Activated CD4-positive, alpha-beta T cell treated with anti-CD3 and anti-CD28 coated beads, Interleukin-2, amount 50 U/mL, for 24 hours (primary cell): ENCODE measurements around the gene CACNB2.

Experiments
- DNase-seq, 2 donors: peaks; one replicate each; pipeline ENCODE4 v3.0.0-alpha.2; 2020; ENCODE audit warnings: low read depth in 1 of 2, low spot score in 1 of 2

The CACNB2 gene

DNA sequence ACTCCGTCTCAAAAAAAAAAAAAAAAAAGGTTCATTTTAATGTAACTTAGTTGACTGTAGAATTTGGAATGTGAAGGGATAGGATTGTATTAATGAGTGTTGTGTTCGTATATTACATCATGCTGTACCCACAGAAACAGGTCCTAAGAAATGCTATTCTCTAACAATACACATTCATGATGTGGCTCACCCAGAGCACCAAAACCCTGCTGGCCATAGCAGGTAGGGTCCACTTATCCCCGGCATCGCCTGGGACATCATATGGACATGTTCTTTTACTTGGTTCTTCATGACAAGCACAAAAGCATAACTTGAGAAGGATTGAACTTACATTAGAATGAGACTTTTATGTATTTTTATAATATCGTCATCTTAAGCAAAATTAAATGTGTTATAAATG lies 241.5 kb downstream of the CACNB2 start:
- no peak for DNase-seq

DNA sequence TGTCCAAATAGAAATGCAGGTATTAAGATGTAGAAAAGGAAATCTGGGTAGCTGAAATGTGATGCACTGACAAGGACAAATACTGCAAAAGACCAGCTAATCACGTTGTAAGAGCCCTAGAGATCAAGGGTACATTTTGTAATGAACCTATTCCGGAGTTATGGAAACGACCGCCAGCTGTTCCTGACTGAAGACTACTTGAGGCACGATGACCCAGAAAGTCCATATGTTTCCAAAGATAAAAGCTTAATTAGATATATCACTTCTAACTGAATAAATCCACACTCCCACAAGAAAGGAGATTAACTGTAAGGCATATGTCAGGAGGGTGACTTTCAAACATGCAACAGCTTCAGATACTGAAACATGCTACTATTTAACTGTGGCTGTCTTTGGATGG lies 257.7 kb downstream of the CACNB2 start:
- DNase-seq: no peak

DNA sequence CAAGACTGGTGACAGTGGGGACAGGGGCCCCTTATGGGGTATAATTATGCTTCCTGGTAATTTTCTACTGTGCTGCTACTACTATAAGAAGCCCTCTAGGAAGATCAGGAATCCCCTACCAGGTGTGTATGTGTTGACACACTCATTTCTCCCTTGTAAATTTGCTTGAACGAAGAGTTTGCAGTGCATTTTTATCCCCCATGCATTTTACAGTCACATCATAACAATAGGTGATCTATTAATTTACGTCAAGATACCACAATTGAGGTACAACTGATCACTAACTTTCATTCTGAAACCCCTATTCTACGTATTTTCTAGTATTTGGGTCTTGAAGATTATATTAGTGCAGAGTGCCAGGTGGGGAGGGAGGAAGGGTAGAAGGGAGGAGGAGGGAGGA lies 258.9 kb downstream of the CACNB2 start:
- no peak for DNase-seq

DNA sequence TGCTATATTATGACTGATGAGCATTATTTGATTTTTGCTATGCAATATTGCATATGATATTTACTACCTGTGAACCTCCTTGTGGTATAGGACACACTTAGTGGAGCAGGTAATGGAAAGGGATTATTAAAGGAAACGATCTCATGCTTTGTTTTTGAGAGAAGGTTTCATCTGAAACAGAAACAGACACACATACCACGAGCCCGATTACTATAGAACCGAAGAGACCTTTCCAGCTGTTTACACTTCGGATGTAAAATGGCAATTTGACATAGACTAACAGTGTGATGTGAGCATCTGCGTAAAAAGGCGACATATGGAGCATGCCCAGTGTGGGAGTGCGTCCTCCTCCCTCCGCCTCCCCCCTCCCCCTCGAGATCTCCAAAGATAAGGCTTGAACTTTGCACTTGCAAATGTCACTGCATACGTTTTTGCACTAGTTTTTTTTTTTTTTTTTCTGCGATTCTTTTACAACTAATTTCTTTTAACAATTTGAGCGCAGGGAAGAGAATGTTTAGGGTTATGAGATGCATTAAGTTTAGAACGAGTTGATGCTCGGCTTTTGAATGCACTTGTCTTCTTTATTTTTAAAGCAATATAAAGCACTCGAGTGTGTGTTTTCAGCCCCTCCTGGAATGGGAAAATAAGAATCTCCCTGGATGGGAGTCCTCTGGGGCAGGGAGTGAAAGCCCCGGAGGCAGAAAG lies 260.1 kb downstream of the CACNB2 start:
- DNase-seq: no peak

DNA sequence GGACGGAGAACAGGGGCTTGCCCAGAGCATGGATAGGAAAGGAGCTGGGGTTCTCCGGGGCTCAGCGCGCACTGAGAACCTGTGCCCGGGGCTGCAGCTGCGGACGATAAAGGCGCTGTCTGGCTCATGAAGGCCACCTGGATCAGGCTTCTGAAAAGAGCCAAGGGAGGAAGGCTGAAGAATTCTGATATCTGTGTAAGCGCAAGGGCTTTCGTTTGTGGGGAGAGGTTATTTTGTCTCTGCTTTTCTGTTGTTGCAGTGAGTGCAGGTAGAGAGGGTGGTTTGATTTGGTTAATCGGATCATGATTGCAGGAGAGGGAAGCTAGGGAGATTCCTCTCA lies 260.7 kb downstream of the CACNB2 start:
- DNase-seq: no peak

DNA sequence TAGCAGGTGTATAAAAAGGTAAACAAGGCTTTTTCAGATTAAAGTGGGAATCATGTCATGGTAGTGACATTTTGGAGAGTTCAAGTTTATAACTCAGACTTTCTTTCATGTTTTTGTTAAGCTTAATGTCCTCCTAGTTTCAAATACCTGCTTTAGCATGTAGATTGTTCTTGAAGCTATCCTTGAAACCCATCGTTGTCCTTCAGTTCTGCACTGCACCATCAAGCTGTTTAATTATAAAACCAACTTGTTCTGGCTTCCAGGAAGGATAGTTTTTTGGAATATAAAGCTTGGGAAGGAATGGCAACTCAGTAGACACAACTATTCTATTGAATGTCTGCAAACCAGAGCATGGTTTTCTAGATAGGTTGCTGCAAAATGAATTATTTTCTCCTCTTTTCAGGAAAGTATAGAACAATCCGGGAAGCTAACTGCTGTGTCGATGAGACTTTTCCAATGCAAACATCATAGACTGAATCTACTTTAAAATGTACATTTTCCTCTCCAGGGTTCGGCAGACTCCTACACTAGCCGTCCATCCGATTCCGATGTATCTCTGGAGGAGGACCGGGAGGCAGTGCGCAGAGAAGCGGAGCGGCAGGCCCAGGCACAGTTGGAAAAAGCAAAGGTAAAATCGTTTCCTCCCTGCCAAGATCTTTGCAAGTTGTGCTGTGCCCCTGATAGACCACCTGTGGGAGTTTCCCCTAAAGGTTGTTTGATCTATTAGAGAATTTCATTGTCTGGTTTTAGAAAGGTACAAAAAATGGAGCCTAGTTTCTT lies 261.4 kb downstream of the CACNB2 start:
- DNase-seq: no peak

DNA sequence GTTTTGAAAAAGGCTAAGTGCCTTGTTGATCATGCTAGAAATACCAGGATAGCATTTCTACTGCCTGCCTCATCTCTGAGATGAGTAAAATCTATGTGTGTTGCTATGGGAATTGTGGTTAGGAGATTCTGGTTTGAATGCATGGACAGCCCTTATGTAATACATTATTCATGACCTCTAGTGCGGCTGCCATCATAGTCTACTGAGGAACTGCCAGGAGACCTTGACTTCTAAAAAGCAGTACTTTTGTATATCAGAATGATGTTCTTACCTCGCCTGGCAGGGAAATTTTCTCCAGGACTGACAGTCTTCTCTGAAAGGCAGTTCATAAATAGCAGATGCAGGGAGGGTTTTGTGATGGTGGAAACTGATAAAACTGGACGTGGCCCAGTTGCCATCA lies 262.6 kb downstream of the CACNB2 start:
- no peak for DNase-seq

DNA sequence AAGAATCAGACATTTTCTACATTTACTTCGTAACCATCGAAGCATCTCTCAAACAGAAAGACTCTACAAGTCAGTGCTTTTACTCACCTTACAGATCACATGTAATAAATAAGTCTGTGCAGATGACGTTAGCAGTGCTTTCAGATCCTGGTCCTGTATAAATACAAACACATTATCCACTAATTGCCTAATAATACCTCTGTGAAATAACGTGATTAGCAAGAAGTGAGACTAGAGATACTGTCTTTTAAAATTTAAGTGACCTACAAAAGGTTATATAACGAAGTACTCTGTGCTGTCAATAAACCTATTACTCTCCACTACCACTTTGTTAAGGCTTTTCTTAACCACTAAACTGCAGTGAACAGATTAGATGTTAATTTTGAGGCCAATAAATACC lies 264.3 kb downstream of the CACNB2 start:
- DNase-seq: no peak

DNA sequence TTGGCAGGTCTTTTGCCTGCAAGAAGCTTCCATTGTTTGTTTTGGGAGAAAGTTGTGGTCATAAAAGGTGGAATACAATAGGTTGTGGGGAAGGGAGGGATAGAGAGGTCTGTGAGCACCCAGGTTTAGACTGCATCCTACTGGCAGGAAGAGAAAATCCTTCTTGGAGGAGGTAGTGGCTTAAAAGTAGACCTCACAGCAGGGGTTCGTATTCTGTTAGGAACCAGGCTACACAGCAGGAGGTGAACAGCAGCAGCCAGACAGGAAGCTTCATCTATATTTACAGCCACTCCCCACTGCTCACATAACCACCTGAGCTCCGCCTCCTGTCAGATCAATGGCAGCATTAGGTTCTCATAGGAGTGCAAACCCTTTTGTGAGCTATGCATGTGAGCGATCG lies 265.9 kb downstream of the CACNB2 start:
- DNase-seq: no peak

DNA sequence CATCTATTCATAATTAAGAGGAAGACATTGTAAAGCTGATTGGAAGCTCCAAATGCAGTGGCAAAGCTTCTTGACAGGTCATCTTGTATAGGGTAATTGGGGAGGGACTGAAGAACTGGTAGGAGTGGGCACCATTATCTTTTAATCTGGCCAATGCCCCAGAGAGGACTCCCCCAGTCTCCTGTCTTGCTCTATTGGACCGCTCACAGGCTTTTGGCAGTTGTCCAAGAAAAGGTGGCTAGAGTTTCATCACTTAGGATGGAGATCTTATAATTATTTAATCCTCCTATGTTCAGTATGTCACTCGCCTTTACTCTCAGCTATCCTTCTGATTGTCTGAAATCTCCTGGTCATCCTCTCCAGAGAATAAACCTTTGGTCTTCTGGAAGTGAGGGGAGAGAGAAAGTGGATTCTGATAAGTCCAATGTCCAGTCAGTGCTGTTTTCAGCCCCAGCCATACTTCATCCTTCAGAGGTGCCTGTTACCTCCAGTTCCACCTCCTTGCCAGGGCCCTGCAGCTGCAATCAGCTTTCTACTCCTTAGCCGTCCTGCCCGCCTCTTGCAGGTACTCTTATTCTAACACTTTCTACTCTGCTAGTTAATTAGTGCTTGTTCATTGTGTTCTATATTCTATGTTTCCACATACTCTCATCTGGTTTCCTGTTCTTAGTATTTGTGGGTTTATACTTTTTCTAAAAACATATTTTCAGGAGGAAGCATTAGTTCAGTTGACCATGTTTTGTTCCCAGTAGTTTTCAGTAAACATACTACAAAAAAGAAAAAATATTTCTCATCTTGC lies 269.6 kb downstream of the CACNB2 start:
- DNase-seq: no peak

DNA sequence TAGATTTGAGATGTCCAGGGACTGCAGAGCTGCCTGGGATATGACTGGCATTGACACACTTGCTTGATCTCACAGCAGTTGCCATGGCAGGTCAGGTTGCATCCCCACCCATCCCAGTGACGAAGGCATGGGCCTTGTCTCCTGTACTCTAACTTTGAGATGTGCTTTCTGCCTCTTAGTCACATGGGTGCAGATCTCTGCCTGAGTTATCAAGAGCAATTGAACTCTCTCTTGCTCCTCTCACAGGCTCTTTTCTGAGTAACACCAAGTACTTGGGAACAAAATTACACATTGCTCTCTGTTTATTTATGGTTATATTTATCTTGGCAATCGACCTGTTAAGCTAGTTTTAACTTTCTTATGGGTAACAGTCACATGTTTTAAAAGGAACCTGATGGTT lies 273.8 kb downstream of the CACNB2 start:
- no peak for DNase-seq

DNA sequence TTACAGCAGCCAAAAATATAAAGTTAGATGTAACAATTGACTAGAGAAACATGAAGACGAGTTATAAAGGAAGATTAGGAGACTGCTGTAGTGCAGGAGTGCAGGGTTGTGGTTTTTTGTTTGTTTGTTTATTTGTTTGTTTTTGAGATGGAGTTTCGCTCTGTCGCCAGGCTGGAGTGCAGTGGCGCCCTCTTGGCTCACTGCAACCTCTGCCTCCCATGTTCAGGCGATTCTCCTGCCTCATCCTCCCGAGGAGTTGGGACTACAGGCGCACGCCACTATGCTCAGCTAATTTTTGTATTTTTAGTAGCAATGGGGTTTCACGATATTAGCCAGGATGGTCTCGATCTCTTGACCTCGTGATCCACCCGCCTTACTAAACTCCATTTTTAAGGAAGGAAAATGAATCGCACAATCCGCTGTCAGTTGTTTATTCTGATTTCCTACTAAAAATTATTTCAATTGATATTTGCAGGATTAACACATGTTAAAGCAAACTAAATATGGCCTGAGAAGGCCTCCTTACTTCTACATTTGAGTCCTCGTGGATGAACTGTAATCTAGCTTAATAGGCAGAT lies 277.8 kb downstream of the CACNB2 start:
- DNase-seq: no peak

DNA sequence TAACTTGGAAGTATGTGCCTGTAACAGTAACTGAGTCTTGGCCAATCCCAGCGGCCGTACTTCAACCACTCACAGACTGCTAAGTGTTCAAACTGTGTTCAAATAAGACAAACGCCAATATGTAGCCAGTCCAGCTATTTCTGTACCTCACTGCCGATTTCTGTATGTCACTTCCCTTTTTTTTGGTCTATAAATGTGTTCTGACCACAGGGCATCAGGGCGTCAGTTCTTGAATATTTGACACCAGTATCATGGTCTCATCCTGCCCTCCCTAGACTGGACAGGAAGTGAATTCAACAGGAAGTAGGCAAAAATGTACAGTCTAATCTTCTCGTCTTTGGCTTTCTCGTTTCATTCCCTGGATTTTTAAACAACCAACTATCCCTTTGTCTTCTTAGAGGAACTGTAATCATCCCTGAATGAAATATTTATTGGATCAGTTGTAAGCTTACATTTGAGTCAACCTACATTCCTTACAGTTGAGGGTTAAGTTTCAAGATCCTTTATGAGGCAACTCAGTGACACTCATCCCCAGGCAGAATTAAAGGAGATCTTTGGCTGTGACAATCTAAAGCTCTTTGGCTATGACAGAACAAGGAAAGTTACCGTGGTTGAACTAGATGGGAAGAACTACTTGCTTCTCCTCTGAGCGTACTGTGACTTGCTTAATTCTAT lies 278.5 kb downstream of the CACNB2 start:
- DNase-seq: no peak

DNA sequence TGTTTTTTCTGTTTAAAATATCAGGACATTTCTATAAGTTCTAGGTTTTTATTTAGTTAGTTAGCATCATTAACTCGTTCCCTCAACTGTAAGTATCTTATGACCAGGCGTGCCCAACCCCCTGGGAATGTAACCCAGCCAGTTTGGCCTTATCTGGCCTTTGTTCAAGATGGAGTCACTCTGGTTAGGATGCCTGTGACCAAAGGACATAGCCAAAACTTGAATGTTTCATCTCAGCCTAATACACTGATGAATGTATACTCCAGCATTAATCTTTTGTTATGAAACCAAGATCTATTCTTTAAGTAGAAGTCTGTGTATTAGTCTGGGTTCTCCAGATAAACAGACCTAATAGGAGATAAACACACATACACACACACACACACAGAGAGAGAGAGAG lies 279.7 kb downstream of the CACNB2 start:
- DNase-seq: no peak

DNA sequence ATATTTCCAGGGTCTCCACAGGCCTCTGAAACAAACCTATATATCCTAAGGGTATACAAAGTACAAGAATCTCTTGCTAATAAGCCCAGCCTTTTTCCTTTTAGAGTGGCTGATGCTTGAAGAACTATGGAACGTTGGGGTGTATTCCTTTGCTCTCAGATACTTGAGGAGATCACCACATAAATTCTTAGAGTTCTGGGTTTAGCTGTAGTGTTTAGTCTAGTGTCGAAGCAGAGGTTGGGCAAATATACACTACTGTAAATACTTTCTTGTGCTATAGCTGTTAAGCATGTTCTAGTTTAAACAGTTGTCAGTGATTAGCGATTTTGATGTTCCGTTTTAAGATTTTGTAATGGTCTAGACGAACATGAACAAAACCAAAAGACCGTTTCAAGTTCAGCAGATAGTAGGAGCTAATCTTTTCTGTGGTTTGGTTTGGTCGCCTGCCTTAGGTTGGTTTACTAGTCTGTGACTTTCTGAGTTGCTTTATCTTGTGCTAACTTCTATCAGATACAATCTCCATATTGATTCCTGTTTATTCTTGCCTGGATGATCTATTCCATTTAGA lies 281.6 kb downstream of the CACNB2 start:
- no peak for DNase-seq

DNA sequence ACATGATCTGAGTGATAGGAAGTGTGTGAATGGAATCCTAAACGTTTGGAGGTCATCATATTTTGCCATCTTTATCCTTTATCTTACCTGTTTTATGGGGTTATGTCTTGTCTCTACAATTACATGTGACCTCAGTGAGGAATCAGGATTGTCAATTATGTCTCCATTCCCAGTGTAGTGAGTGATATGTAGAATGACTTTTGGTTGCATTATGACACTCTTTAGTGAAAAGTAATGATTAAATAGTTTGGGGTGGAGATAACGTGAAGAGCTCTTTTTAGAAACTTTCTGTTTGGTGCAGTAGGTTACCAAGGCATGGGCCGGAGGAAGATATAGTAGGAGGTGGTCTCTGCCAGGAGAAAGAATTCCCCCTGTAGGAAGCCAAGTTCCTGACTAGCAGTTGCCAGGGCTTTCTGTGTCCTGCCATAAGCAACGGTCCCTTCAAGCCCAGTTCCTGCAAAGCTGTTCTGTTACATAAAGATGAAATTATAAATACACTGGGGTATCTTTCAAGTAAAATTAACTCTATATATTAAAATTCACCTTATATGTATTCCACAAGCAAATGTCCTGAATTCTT lies 282.9 kb downstream of the CACNB2 start:
- DNase-seq: no peak

DNA sequence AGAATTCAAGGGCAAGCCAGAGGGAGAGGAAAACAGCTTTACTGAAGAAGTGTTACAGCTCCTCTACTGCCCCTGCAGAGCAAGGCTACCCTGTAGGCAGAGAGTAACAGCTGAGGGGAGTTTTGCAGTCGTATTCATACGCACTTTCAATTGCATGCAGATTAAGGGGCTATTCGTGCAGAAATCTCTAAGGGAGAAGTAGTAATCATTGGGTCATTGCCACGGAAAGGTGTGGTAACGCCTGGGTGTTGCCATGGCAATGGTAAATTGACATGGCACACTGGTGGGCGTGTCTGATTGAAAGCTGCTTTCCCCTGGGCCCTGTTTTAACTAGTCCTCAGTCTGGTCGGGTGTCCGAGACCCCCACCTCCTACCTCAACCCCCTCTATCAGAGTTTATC lies 284.0 kb downstream of the CACNB2 start:
- DNase-seq: no peak

DNA sequence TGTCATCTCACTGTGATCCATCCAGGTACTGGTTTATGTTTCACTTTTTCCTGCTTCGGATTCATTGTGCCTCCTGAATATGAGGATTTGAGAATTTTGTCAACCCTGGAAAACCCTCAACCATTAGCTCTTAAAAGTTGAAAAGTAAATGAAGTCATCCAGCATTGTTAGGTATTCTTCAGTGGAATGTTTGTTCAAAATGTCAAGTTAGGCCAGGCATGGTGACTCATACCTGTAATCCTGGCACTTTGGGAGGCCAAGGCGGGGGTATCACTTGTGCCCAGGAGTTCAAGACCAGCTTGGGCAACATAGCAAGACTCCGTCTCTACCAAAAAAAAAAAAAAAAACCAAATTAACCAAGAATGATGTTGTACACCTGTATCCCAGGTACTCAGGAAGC lies 289.1 kb downstream of the CACNB2 start:
- DNase-seq: no peak

DNA sequence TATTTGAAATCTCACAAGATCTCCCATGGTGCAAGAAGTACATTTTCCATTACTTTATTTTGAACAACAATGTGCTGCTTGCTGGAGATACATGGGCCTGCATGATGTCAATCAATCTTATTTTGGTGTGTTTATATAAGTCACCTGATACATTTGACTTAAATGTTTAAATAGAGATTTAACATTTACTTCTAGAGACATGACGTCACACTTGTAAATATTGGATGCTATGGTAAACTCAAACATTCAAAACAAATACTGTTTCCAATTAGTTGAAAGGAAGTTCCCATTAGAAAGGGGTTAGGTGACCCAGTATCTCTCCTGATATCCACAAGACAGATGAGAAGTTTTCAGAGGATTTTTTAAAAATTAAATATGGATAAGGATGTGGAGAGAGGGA lies 296.7 kb downstream of the CACNB2 start:
- no peak for DNase-seq

DNA sequence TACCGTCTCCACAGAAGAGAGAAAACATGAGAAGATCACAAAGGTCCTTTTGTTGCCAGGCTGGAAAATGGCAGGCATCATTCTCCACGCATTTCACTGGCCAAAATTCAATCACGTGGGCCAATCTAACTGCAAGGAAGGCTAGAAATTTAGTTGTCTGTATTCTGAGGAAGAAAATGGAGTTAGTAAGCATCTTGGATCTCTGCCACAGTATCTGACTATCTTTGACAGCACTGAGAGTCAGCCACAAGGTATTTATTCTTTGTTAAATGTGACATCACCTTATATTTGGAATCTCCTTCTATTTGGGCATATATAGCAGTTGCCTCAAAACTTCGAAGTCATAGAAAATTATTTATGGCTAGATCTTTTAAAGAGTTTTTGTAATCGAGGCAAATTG lies 297.3 kb downstream of the CACNB2 start:
- DNase-seq: no peak
